Vagina (tissue), 2 donors: Measurements from ENCODE around the gene GPM6B.

ENCODE experiments used
- POLR2AphosphoS5 ChIP-seq, 2 donors: sonication (generic); formaldehyde crosslinking; IDR thresholded peaks; one replicate each; pipeline ENCODE4 v1.9.0; 2017; ENCODE audit warnings: antibody characterized with exemption in 2 of 2, mild to moderate bottlenecking in 2 of 2, low read depth in 1 of 2; ENCODE audit not compliant: insufficient read depth in 1 of 2
- TF ChIP-seq, protein P1 (sequence below), 3 experiments: fragments of 450-650 bp in 2 of 3; fragments of 200-600 bp in 1 of 3; sonication (generic) in 1 of 3; IDR thresholded peaks; one replicate each; pipeline ENCODE4 v1.5.1; 2017 to 2019; ENCODE audit warnings: antibody characterized with exemption in 3 of 3, mild to moderate bottlenecking in 2 of 3, moderate library complexity in 2 of 3

- TF ChIP-seq, protein P1, sequence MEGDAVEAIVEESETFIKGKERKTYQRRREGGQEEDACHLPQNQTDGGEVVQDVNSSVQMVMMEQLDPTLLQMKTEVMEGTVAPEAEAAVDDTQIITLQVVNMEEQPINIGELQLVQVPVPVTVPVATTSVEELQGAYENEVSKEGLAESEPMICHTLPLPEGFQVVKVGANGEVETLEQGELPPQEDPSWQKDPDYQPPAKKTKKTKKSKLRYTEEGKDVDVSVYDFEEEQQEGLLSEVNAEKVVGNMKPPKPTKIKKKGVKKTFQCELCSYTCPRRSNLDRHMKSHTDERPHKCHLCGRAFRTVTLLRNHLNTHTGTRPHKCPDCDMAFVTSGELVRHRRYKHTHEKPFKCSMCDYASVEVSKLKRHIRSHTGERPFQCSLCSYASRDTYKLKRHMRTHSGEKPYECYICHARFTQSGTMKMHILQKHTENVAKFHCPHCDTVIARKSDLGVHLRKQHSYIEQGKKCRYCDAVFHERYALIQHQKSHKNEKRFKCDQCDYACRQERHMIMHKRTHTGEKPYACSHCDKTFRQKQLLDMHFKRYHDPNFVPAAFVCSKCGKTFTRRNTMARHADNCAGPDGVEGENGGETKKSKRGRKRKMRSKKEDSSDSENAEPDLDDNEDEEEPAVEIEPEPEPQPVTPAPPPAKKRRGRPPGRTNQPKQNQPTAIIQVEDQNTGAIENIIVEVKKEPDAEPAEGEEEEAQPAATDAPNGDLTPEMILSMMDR (IDR thresholded peaks at IDR 0.05) = no peak
- no peak for TF ChIP-seq POLR2AphosphoS5 (IDR thresholded peaks at IDR 0.05; ENCODE audit: insufficient read depth in 1 of 2, low read depth in 1 of 2)
Measured at GRCh38 chrX:13855689-13856450, 39.0 kb upstream of the GPM6B start.
